Measurements from ENCODE around the gene KLHL2. TPM values are rescaled to one million over a fixed set of nuclear protein-coding genes. Genes with fewer than 3 reads are reported as not detected.
"Not testable (repeated sequence)": the region's sequence is repeated elsewhere in the genome, so short reads cannot be mapped to it uniquely, and the experiment has no call there.

KLHL2 gene
- total and polyA plus RNA-seq, 8 donors = 4.1 to 12.2 (median 6.9) TPM

DNA sequence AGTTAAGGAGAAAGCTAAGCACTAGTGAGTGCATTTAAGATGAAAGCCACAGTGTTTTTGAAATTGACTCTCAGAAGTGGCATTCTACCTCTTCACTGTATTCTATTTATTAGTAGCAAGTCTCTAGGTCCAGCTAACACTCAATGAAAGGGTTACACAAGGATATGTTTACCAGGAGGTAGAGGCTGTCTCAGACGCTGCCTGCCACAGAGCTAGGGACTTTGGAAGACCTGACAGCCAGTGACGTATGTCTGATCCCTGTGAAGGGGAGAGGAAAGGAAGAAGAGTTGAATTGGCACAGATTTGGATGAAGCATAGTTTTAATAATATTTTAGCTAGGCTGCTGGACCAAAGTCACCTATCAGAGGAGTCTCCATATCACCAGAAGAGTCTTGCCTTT lies 36.5 kb upstream of the KLHL2 start:
- TF ChIP-seq, protein P1, sequence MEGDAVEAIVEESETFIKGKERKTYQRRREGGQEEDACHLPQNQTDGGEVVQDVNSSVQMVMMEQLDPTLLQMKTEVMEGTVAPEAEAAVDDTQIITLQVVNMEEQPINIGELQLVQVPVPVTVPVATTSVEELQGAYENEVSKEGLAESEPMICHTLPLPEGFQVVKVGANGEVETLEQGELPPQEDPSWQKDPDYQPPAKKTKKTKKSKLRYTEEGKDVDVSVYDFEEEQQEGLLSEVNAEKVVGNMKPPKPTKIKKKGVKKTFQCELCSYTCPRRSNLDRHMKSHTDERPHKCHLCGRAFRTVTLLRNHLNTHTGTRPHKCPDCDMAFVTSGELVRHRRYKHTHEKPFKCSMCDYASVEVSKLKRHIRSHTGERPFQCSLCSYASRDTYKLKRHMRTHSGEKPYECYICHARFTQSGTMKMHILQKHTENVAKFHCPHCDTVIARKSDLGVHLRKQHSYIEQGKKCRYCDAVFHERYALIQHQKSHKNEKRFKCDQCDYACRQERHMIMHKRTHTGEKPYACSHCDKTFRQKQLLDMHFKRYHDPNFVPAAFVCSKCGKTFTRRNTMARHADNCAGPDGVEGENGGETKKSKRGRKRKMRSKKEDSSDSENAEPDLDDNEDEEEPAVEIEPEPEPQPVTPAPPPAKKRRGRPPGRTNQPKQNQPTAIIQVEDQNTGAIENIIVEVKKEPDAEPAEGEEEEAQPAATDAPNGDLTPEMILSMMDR (IDR thresholded peaks at IDR 0.05) = no peak
- intact Hi-C loops (cut with DNase I) = no loop called here
- Histone ChIP-seq H3K36me3 (no peaks in the 10 kb centered on the region), H3K27ac (no peak overlapping the region), H3K4me1 (no peaks in the 10 kb centered on the region), H3K27me3 (no peaks in the 10 kb centered on the region), H3K4me3 (no peak overlapping the region), H3K9me3 (no peaks in the 10 kb centered on the region)
- DNase-seq (no peak), ATAC-seq (no peak), FAIRE-seq (no peak)
- WGBS, 2 donors = 35 to 41% methylated on average over 2 of the region's 2 CpGs

DNA sequence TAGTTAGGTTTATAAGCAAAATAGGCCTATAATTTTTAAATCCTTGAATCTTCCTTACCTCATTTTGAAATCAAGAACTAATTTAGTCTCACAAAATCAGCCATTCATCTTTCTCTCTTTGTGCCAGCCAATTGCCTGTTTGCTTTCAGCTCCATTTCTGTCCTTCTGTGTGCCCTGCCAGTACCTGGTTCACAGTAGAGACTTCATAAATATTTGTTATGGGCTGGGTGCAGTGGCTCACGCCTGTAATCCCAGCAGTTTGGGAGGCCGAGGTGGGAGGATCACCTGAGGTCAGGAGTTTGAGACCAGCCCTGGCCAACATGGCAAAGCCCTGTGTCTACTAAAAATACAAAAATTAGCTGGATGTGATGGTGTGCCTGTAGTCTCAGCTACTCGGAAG lies 31.9 kb upstream of the KLHL2 start:
- H3K27me3 ChIP-seq; H3K4me1 ChIP-seq; H3K36me3 ChIP-seq; intact Hi-C loops (cut with DNase I); FAIRE-seq; DNase-seq; ATAC-seq; H3K27ac ChIP-seq; H3K4me3 ChIP-seq; H3K9me3 ChIP-seq: not testable (repeated sequence)
- WGBS, 2 donors = 74 to 80% methylated on average over 3 of the region's 3 CpGs

DNA sequence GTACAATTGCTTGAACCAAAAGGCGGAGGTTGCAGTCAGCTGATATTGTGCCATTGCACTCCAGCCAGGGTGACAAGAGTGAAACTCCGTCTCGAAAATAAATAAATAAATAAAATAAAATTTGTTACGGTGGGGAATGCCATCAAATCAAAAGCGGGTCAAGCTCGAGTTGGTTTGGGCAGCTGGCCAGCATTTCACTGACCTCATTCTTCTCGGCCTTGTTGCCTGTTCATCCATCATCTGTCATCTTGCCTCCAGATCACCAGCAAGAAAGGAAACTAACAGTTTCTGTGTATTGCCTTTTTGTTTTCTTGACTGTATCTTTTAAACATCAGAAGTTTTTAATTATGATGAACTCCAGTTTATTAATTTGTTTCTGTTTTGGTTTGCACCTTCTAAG lies 31.5 kb upstream of the KLHL2 start:
- Histone ChIP-seq H3K4me1 (no peaks in the 10 kb centered on the region), H3K36me3 (no peaks in the 10 kb centered on the region), H3K9me3 (no peaks in the 10 kb centered on the region), H3K4me3 (no peak overlapping the region), H3K27me3 (no peaks in the 10 kb centered on the region), H3K27ac (no peak overlapping the region)
- WGBS, 2 donors = 35 to 45% methylated on average over 7 of the region's 7 CpGs
- TF ChIP-seq, protein P1 (IDR thresholded peaks at IDR 0.05) = no peak
- FAIRE-seq (no peak), ATAC-seq (no peak), DNase-seq (peak in 2 of 6 donors; percentile 20 to 24)
- intact Hi-C loops (cut with DNase I) = no loop called here

DNA sequence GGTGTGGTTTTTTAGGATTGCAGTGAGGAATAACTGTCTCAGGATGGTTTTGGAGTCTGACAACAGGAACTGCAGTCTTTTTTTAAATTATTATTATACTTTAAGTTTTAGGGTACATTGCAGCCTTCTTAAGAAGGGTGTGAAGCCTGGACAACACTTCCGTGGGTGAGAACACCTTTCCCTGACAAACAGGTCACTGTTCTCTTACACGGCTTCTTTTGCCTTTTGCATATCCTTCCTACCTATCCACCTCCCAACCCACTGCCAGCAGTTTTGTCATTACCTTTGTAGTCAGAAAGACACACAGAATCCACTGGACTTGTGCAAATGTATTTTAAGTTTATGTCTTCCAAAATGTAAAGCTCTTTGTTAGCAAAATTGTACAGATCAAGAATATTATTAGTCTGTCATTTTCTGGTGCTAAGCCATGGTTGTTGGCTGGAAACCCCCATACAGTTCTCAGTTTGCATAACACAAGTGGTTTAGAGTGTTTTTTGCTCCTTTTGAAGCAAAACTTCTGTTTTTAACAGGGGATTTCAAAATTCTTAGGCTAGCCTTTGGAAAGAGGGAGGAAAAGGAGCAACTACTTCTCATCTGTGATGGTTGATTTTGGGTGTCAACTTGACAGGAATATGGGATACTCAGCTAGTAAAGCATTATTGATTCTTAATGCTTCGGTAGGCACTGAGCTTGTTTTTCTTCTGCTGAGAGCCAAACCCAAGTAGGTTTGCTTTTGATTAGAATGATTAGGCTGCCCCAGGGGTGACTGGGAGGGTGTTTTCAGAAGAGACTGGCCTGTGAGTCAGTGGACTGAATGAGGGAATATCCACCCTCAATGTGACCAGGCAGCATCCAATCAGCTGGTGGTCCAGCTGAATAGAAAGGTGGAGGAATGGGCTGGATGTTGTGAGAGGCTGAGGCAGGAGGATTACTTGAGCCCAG lies 29.4 kb upstream of the KLHL2 start:
- TF ChIP-seq, protein P1 (IDR thresholded peaks at IDR 0.05) = no peak
- Histone ChIP-seq H3K27me3 (no peaks in the 10 kb centered on the region), H3K4me3 (no peak overlapping the region), H3K36me3 (no peaks in the 10 kb centered on the region), H3K4me1 (no peaks in the 10 kb centered on the region), H3K27ac (no peak overlapping the region), H3K9me3 (no peaks in the 10 kb centered on the region)
- WGBS, 2 donors = 41 to 46% methylated on average over 3 of the region's 3 CpGs
- FAIRE-seq (no peak), ATAC-seq (no peak), DNase-seq (no peak)
- intact Hi-C loops (cut with DNase I) = no loop called here

DNA sequence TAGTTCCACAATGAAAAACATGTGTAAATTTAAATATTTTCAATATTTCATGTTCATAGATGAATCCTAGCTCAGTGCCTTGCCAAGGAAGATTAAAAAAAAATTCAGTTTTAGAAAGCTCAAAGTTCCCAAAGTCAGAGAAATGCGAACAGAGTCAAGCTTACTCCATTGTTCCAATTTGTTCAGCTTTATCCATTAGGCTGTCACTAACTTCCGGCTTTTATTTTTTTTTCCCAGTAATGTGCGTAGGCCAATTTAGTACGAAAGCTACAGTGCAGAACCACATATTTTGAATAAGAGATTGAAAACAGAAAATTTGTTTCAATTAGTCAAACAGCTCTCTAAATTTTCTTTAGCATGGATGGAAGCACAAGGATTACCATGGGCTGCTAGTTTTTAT lies 23.1 kb upstream of the KLHL2 start:
- Histone ChIP-seq H3K27me3 (no peaks in the 10 kb centered on the region), H3K9me3 (no peaks in the 10 kb centered on the region), H3K4me1 (no peaks in the 10 kb centered on the region), H3K36me3 (no peaks in the 10 kb centered on the region), H3K4me3 (no peak overlapping the region), H3K27ac (no peak overlapping the region)
- FAIRE-seq (no peak), DNase-seq (no peak), ATAC-seq (no peak)
- TF ChIP-seq, protein P1 (IDR thresholded peaks at IDR 0.05) = no peak
- WGBS, 2 donors = 83 to 94% methylated on average over 4 of the region's 4 CpGs
- intact Hi-C loops (cut with DNase I) = no loop called here

DNA sequence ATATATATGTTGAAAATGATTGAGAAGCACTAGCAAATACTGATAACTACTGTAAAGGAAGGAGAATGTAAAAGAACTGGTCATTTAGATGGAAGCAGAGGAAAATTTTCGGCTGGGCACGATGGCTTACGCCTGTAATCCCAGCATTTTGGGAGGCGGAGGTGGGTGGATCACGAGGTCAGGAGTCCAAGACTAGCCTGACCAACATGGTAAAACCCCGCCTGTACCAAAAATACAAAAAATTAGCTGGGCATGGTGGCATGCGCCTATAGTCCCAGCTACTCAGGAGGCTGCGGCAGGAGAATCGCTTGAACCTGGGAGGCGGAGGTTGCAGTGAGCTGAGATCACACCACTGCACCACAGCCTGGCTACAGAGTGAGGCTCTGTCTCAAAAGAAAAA lies 22.4 kb upstream of the KLHL2 start:
- H3K36me3 ChIP-seq; H3K4me1 ChIP-seq; H3K4me3 ChIP-seq; H3K9me3 ChIP-seq; FAIRE-seq; H3K27ac ChIP-seq; DNase-seq; H3K27me3 ChIP-seq; intact Hi-C loops (cut with DNase I); ATAC-seq: not testable (repeated sequence)
- 91 to 95% methylated on average over 10 of the region's 10 CpGs for WGBS, 2 donors
